Mucosa of rectum (tissue), 2 donors: ENCODE data around the gene MAP4K4.

Experiments used
- H3K27ac ChIP-seq, 2 donors: one replicate each; pipeline ENCODE4 v1.7.0; 2013; ENCODE audit warnings: inconsistent platforms in 2 of 2, low read depth in 2 of 2, low read length in 2 of 2
- H3K27me3 ChIP-seq, 2 donors: one replicate each; pipeline ENCODE4 v1.7.0; 2013; ENCODE audit warnings: low read length in 2 of 2; ENCODE audit not compliant: control insufficient read depth in 2 of 2, insufficient read depth in 2 of 2
- H3K36me3 ChIP-seq, 2 donors: one replicate each; pipeline ENCODE4 v1.7.0; 2013; ENCODE audit warnings: low read length in 2 of 2; ENCODE audit not compliant: control insufficient read depth in 2 of 2, insufficient read depth in 2 of 2
- H3K4me1 ChIP-seq, 2 donors: one replicate each; pipeline ENCODE4 v1.7.0; 2013; ENCODE audit warnings: low read length in 2 of 2, mild to moderate bottlenecking in 1 of 2; ENCODE audit not compliant: control insufficient read depth in 2 of 2, insufficient read depth in 2 of 2
- H3K4me3 ChIP-seq, 2 donors: one replicate each; pipeline ENCODE4 v1.7.0; 2013; ENCODE audit warnings: low read length in 2 of 2
- H3K9ac ChIP-seq, 2 donors: one replicate each; pipeline ENCODE4 v1.7.0; 2013; ENCODE audit warnings: low read length in 2 of 2, low read depth in 1 of 2, mild to moderate bottlenecking in 1 of 2
- H3K9me3 ChIP-seq, 2 donors: one replicate each; pipeline ENCODE4 v1.7.0; 2013; ENCODE audit warnings: low read length in 2 of 2; ENCODE audit not compliant: control insufficient read depth in 2 of 2
- donor health status: healthy.
- donor health status: Normal muscosa, but diverticular disease.

Gene MAP4K4

GRCh38 chr2:101775636-101776035, 78.1 kb downstream of the MAP4K4 start:
- peaks cover 0 to 4% of the 10 kb centered on the region in 2 donors for H3K4me1 ChIP-seq

GRCh38 chr2:101776172-101777043, 78.9 kb downstream of the MAP4K4 start:
- Histone ChIP-seq H3K27ac (no peak overlapping the region), H3K9me3 (no peaks in the 10 kb centered on the region), H3K4me3 (no peak overlapping the region), H3K9ac (no peak overlapping the region), H3K27me3 (no peaks in the 10 kb centered on the region), H3K36me3 (no peaks in the 10 kb centered on the region), H3K4me1 (peaks cover 0 to 4% of the 10 kb centered on the region in 2 donors)

More at GRCh38 chr2:101775636-101776035, 78.1 kb downstream of the MAP4K4 start:
- Histone ChIP-seq H3K9ac (no peak overlapping the region), H3K4me3 (no peak overlapping the region), H3K27me3 (no peaks in the 10 kb centered on the region), H3K36me3 (no peaks in the 10 kb centered on the region), H3K27ac (no peak overlapping the region), H3K9me3 (no peaks in the 10 kb centered on the region)

GRCh38 chr2:101777337-101777736, 79.8 kb downstream of the MAP4K4 start:
- H3K27me3 ChIP-seq = no peaks in the 10 kb centered on the region
- H3K9me3 ChIP-seq = no peaks in the 10 kb centered on the region
- no peaks in the 10 kb centered on the region for H3K36me3 ChIP-seq
- no peak overlapping the region for H3K27ac ChIP-seq
- no peak overlapping the region for H3K4me3 ChIP-seq
- no peak overlapping the region for H3K9ac ChIP-seq
- no peaks in the 10 kb centered on the region for H3K4me1 ChIP-seq

- H3K4me1 ChIP-seq = no peaks in the 10 kb centered on the region
- H3K9ac ChIP-seq = no peak overlapping the region
- H3K27me3 ChIP-seq = no peaks in the 10 kb centered on the region
- H3K4me3 ChIP-seq = no peak overlapping the region
- H3K9me3 ChIP-seq = no peaks in the 10 kb centered on the region
- no peaks in the 10 kb centered on the region for H3K36me3 ChIP-seq
- H3K27ac ChIP-seq = no peak overlapping the region
These were observed 80.6 kb downstream of the MAP4K4 start for GRCh38 chr2:101778102-101778501.

GRCh38 chr2:101779190-101779589, 81.7 kb downstream of the MAP4K4 start:
- no peaks in the 10 kb centered on the region for H3K9me3 ChIP-seq
- no peaks in the 10 kb centered on the region for H3K27me3 ChIP-seq
- no peak overlapping the region for H3K27ac ChIP-seq
- no peak overlapping the region for H3K4me3 ChIP-seq
- no peaks in the 10 kb centered on the region for H3K4me1 ChIP-seq
- no peaks in the 10 kb centered on the region for H3K36me3 ChIP-seq
- no peak overlapping the region for H3K9ac ChIP-seq

GRCh38 chr2:101779656-101780055, 82.1 kb downstream of the MAP4K4 start:
- Histone ChIP-seq H3K27ac (no peak overlapping the region), H3K9me3 (no peaks in the 10 kb centered on the region), H3K27me3 (no peaks in the 10 kb centered on the region), H3K4me3 (no peak overlapping the region), H3K4me1 (no peaks in the 10 kb centered on the region), H3K36me3 (no peaks in the 10 kb centered on the region), H3K9ac (no peak overlapping the region)

- H3K4me1 ChIP-seq = no peaks in the 10 kb centered on the region
- H3K9ac ChIP-seq = no peak overlapping the region
These were observed 83.8 kb downstream of the MAP4K4 start for GRCh38 chr2:101781326-101781725.

GRCh38 chr2:101781791-101782426, 84.4 kb downstream of the MAP4K4 start:
- no peaks in the 10 kb centered on the region for H3K36me3 ChIP-seq
- no peaks in the 10 kb centered on the region for H3K27me3 ChIP-seq
- H3K4me1 ChIP-seq = no peaks in the 10 kb centered on the region
- H3K9ac ChIP-seq = no peak overlapping the region
- H3K9me3 ChIP-seq = no peaks in the 10 kb centered on the region
- no peak overlapping the region for H3K4me3 ChIP-seq
- H3K27ac ChIP-seq = no peak overlapping the region

More at GRCh38 chr2:101781326-101781725, 83.8 kb downstream of the MAP4K4 start:
- H3K27ac ChIP-seq = no peak overlapping the region
- H3K9me3 ChIP-seq = no peaks in the 10 kb centered on the region
- H3K27me3 ChIP-seq = no peaks in the 10 kb centered on the region
- no peaks in the 10 kb centered on the region for H3K36me3 ChIP-seq
- H3K4me3 ChIP-seq = no peak overlapping the region

GRCh38 chr2:101782427-101782792, 84.9 kb downstream of the MAP4K4 start:
- Histone ChIP-seq H3K4me3 (no peak overlapping the region), H3K9ac (no peak overlapping the region), H3K36me3 (no peaks in the 10 kb centered on the region), H3K27me3 (no peaks in the 10 kb centered on the region), H3K9me3 (no peaks in the 10 kb centered on the region), H3K27ac (no peak overlapping the region), H3K4me1 (no peaks in the 10 kb centered on the region)

- Histone ChIP-seq H3K27ac (no peak overlapping the region), H3K9me3 (no peaks in the 10 kb centered on the region), H3K4me3 (no peak overlapping the region), H3K9ac (no peak overlapping the region), H3K27me3 (no peaks in the 10 kb centered on the region), H3K36me3 (no peaks in the 10 kb centered on the region), H3K4me1 (no peaks in the 10 kb centered on the region)
These were observed 89.6 kb downstream of the MAP4K4 start for GRCh38 chr2:101787097-101787496.
